Panc1 (cell line): Measurements from ENCODE around the gene CRABP1.

Source experiments
- POLR2AphosphoS5 ChIP-seq: IDR thresholded peaks from 2 replicates; pipeline ENCODE4 v1.6.1; 2012; ENCODE audit warnings: mild to moderate bottlenecking, low read depth, low read length, moderate library complexity
- SIN3A ChIP-seq: IDR thresholded peaks from 2 replicates; pipeline ENCODE4 v1.6.1; 2012; ENCODE audit warnings: low read depth, mild to moderate bottlenecking, low read length, moderate library complexity, borderline replicate concordance; ENCODE audit not compliant: insufficient read depth
- TF ChIP-seq, protein P1 (sequence below): fragments of 450-650 bp; IDR thresholded peaks from 2 replicates; pipeline ENCODE4 v1.5.1; 2017; ENCODE audit warnings: mild to moderate bottlenecking
- TF ChIP-seq, protein P2 (sequence below), 2 experiments: IDR thresholded peaks; 2 replicates each; pipeline ENCODE4 v1.6.1; 2011 to 2012; ENCODE audit warnings: low read depth in 2 of 2, control low read depth in 1 of 2, low read length in 1 of 2, mild to moderate bottlenecking in 1 of 2, moderate library complexity in 1 of 2; ENCODE audit not compliant: insufficient read depth in 1 of 2

DNA sequence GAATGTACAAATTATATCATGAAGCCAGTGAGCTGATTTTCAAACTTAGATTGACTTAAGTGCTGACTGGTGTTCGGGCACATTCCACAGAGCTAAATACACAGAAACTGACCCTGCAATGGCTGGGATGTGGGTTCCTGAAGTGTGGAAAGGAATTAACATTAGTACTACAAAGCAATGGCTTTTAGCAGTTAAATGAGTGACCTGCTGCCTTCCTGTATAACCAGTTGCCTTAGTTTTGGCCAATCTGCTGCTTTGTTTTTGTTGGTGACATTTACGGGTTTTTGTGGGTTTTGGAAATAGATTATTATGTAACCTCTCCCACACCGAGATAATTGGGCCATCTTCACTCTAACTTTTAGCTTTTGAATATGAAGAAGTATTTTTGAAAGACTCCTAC, 38.3 kb upstream of the CRABP1 start:
- TF ChIP-seq, protein P1, sequence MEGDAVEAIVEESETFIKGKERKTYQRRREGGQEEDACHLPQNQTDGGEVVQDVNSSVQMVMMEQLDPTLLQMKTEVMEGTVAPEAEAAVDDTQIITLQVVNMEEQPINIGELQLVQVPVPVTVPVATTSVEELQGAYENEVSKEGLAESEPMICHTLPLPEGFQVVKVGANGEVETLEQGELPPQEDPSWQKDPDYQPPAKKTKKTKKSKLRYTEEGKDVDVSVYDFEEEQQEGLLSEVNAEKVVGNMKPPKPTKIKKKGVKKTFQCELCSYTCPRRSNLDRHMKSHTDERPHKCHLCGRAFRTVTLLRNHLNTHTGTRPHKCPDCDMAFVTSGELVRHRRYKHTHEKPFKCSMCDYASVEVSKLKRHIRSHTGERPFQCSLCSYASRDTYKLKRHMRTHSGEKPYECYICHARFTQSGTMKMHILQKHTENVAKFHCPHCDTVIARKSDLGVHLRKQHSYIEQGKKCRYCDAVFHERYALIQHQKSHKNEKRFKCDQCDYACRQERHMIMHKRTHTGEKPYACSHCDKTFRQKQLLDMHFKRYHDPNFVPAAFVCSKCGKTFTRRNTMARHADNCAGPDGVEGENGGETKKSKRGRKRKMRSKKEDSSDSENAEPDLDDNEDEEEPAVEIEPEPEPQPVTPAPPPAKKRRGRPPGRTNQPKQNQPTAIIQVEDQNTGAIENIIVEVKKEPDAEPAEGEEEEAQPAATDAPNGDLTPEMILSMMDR: no peak
- TF ChIP-seq SIN3A: no peak
- TF ChIP-seq, protein P2, sequence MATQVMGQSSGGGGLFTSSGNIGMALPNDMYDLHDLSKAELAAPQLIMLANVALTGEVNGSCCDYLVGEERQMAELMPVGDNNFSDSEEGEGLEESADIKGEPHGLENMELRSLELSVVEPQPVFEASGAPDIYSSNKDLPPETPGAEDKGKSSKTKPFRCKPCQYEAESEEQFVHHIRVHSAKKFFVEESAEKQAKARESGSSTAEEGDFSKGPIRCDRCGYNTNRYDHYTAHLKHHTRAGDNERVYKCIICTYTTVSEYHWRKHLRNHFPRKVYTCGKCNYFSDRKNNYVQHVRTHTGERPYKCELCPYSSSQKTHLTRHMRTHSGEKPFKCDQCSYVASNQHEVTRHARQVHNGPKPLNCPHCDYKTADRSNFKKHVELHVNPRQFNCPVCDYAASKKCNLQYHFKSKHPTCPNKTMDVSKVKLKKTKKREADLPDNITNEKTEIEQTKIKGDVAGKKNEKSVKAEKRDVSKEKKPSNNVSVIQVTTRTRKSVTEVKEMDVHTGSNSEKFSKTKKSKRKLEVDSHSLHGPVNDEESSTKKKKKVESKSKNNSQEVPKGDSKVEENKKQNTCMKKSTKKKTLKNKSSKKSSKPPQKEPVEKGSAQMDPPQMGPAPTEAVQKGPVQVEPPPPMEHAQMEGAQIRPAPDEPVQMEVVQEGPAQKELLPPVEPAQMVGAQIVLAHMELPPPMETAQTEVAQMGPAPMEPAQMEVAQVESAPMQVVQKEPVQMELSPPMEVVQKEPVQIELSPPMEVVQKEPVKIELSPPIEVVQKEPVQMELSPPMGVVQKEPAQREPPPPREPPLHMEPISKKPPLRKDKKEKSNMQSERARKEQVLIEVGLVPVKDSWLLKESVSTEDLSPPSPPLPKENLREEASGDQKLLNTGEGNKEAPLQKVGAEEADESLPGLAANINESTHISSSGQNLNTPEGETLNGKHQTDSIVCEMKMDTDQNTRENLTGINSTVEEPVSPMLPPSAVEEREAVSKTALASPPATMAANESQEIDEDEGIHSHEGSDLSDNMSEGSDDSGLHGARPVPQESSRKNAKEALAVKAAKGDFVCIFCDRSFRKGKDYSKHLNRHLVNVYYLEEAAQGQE (IDR thresholded peaks at IDR 0.05; ENCODE audit: insufficient read depth in 1 of 2, low read depth in 2 of 2, low read length in 1 of 2): no peak
- no peak for TF ChIP-seq POLR2AphosphoS5
